Keratinocyte (primary cell): ENCODE measurements around the gene LEFTY1. TPM values are rescaled to one million over a fixed set of nuclear protein-coding genes. Genes with fewer than 3 reads are reported as not detected.

Experiments
- DNase-seq: peaks from one replicate; pipeline ENCODE4 v3.0.0-alpha.2; 2011; ENCODE audit warnings: low read depth, missing footprints, low spot score
- FAIRE-seq: peaks from 2 replicates; lab custom pipeline; 2011; peaks lifted over from hg19 to GRCh38; lab: Jason Lieb, UNC
- H2AFZ ChIP-seq: 2 replicates; pipeline ENCODE4 v1.6.0; 2012; ENCODE audit warnings: low read length, control low read depth, inconsistent platforms; ENCODE audit not compliant: control insufficient read depth
- H3K27ac ChIP-seq: 2 replicates; pipeline ENCODE4 v1.5.1; 2011; ENCODE audit warnings: low read length; ENCODE audit not compliant: control insufficient read depth, insufficient read depth
- H3K27me3 ChIP-seq: 3 replicates; pipeline ENCODE4 v1.6.0; 2011; ENCODE audit warnings: low read length; ENCODE audit not compliant: control insufficient read depth, insufficient read depth; ENCODE audit errors: extremely low read depth
- H3K36me3 ChIP-seq, 2 experiments: 2 replicates in 1 of 2; 3 replicates in 1 of 2; pipeline ENCODE4 v1.5.1; 2011; ENCODE audit warnings: low read length in 2 of 2, mild to moderate bottlenecking in 1 of 2; ENCODE audit not compliant: control insufficient read depth in 2 of 2, insufficient read depth in 2 of 2; ENCODE audit errors: extremely low read depth in 1 of 2
- H3K4me1 ChIP-seq: 3 replicates; pipeline ENCODE4 v1.5.1; 2011; ENCODE audit warnings: low read length; ENCODE audit not compliant: control insufficient read depth, insufficient read depth; ENCODE audit errors: extremely low read depth
- H3K4me2 ChIP-seq: 3 replicates; pipeline ENCODE4 v1.6.0; 2011; ENCODE audit warnings: low read depth, low read length; ENCODE audit not compliant: control insufficient read depth, insufficient read depth; ENCODE audit errors: extremely low read depth
- H3K4me3 ChIP-seq, 3 experiments: fragments of 200-600 bp in 1 of 3; sonication (generic) in 1 of 3; 2 replicates in 2 of 3; 3 replicates in 1 of 3; pipeline ENCODE4 v1.5.1; 2011 to 2016; ENCODE audit warnings: low read length in 3 of 3, mild to moderate bottlenecking in 3 of 3, control low read depth in 2 of 3, inconsistent platforms in 1 of 3, low read depth in 1 of 3, mixed read lengths in 1 of 3, mixed run types in 1 of 3, moderate library complexity in 1 of 3; ENCODE audit not compliant: control insufficient read depth in 2 of 3, insufficient read depth in 2 of 3; ENCODE audit errors: extremely low read depth in 1 of 3
- H3K79me2 ChIP-seq: 2 replicates; pipeline ENCODE4 v1.6.0; 2012; ENCODE audit warnings: low read length; ENCODE audit not compliant: control insufficient read depth, insufficient read depth
- H3K9ac ChIP-seq: 3 replicates; pipeline ENCODE4 v1.6.0; 2011; ENCODE audit warnings: low read length; ENCODE audit not compliant: control insufficient read depth, insufficient read depth; ENCODE audit errors: extremely low read depth
- H3K9me1 ChIP-seq: 3 replicates; pipeline ENCODE4 v1.6.0; 2011; ENCODE audit warnings: low read length; ENCODE audit not compliant: control insufficient read depth, insufficient read depth; ENCODE audit errors: extremely low read depth
- H3K9me3 ChIP-seq: 2 replicates; pipeline ENCODE4 v1.5.1; 2012; ENCODE audit warnings: low read depth, low read length; ENCODE audit not compliant: control insufficient read depth
- H4K20me1 ChIP-seq: 3 replicates; pipeline ENCODE4 v1.6.0; 2011; ENCODE audit warnings: low read length; ENCODE audit not compliant: control insufficient read depth, insufficient read depth; ENCODE audit errors: extremely low read depth
- EZH2 ChIP-seq: IDR thresholded peaks from one replicate; pipeline ENCODE4 v1.6.1; 2012; ENCODE audit warnings: inconsistent platforms, mild to moderate bottlenecking, low read length, moderate library complexity
- dilution Hi-C: fragments of 300-500 bp; cut with MboI; formaldehyde crosslinking; loops from one replicate; pipeline ENCODE4 v1.7.0; 2020; ENCODE audit warnings: low sequenced_read_pairs; ENCODE audit not compliant: extremely low pct_ligation_motif_present
- polyA plus RNA-seq, 5 experiments: library from polyadenylated mRNA; depleted of rRNA in 3 of 5; stranded (reverse) in 3 of 5; stranded (forward) in 1 of 5; unstranded in 1 of 5; fragments of >200 nt; gene quantifications; 1 replicate in 1 of 5; 2 replicates in 3 of 5; 3 replicates in 1 of 5; pipeline versions ENCODE4 v1.2.1 to v1.2.3, GENCODE V29; 2011 to 2012; ENCODE audit warnings: missing spikeins in 2 of 5, low read depth in 1 of 5, low replicate concordance in 1 of 5
- TF ChIP-seq, protein P1 (sequence below), 3 experiments: IDR thresholded peaks in 1 of 3; conservative IDR thresholded peaks in 1 of 3; optimal IDR thresholded peaks in 1 of 3; 2 replicates in 2 of 3; 3 replicates in 1 of 3; pipeline versions ENCODE3 to v1.5.1; 2011; ENCODE audit warnings: low read length in 3 of 3, mild to moderate bottlenecking in 3 of 3, moderate library complexity in 2 of 3, control low read depth in 1 of 3, inconsistent platforms in 1 of 3; ENCODE audit not compliant: insufficient read depth in 2 of 3; ENCODE audit errors: extremely low read depth in 1 of 3

LEFTY1 gene
- polyA plus RNA-seq, 1 donor (not counting 4 experiments of a cell fraction or from before 2014, with no cell fraction given) = not detected

DNA sequence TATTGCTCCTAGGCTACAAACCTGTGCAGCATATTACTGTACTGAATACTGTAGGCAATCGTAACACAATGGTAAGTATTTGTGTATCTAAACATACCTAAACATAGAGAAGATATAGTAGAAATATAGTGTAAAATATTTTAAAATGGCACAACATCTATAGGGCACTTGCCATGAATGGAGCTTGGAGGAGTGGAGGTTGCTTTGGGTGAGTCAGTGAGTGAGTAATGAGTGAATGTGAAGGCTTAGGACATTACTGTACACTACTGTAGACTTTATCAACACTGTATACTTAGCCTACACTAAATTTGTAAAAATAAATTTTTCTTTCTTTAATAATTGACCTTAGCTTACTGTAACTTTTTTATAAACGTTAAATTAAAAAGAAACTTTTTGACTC, 44.1 kb upstream of the LEFTY1 start:
- H3K9me3 ChIP-seq = no peaks in the 10 kb centered on the region
- H3K27me3 ChIP-seq = no peaks in the 10 kb centered on the region
- no peak overlapping the region for H2AFZ ChIP-seq
- H3K79me2 ChIP-seq = no peaks in the 10 kb centered on the region
- H3K36me3 ChIP-seq = no peaks in the 10 kb centered on the region
- dilution Hi-C loops = no loop called here
- no peak overlapping the region for H3K4me2 ChIP-seq
- H3K9me1 ChIP-seq = peaks cover 3% of the 10 kb centered on the region
- peaks cover 6% of the 10 kb centered on the region for H3K4me1 ChIP-seq
- TF ChIP-seq, protein P1, sequence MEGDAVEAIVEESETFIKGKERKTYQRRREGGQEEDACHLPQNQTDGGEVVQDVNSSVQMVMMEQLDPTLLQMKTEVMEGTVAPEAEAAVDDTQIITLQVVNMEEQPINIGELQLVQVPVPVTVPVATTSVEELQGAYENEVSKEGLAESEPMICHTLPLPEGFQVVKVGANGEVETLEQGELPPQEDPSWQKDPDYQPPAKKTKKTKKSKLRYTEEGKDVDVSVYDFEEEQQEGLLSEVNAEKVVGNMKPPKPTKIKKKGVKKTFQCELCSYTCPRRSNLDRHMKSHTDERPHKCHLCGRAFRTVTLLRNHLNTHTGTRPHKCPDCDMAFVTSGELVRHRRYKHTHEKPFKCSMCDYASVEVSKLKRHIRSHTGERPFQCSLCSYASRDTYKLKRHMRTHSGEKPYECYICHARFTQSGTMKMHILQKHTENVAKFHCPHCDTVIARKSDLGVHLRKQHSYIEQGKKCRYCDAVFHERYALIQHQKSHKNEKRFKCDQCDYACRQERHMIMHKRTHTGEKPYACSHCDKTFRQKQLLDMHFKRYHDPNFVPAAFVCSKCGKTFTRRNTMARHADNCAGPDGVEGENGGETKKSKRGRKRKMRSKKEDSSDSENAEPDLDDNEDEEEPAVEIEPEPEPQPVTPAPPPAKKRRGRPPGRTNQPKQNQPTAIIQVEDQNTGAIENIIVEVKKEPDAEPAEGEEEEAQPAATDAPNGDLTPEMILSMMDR (optimal IDR thresholded peaks at IDR 0.05 in 1 of 3, IDR thresholded peaks at IDR 0.05 in 1 of 3, conservative IDR thresholded peaks at IDR 0.05 in 1 of 3; ENCODE audit: extremely low read depth in 1 of 3, insufficient read depth in 2 of 3, low read length in 3 of 3) = no peak
- no peak for TF ChIP-seq EZH2
- H3K9ac ChIP-seq = no peak overlapping the region
- H3K4me3 ChIP-seq = no peak overlapping the region
- no peak overlapping the region for H3K27ac ChIP-seq
- H4K20me1 ChIP-seq = no peaks in the 10 kb centered on the region
- DNase-seq (no peak), FAIRE-seq (no peak)

DNA sequence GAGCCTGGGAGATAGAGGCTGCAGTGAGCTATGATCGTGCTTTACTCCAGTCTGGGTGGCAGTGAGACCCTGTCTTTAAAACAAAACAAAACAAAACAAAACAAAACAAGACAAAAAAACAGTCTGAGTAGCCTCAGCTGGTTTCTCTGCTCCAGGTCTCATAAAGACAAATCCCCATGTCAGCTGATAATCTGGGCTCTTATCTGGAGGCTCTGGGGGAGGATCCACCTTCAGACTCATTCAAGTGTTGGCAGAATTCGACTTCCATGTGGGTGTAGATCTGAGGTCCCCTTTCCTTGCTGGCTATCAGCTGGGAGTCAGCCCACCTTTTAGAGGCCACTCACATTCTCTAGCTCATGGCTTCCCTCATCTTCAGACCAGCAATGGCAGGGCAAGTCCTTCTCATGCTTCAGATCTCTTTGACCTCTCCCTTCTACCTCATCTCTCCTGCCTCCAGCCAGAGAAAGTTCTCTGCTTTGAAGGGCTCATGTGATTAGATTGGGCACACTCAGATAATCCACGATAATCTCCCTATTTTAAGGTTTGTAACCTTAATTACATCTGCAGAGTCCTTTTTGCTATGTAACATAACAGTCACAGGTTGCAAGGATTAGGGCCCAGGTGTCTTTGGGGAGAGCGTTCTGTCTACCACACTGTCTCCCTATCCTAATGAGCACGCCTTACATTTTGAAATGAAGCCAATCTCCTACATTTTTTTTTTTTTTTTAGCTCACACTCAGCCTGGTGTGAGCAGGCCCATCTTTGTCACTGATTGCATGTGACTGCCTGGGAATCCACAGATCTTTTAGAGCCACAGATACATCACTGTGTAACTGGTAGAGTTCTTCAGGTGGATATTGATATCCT, 42.6 kb upstream of the LEFTY1 start:
- no peak overlapping the region for H3K27ac ChIP-seq
- no peak overlapping the region for H3K4me3 ChIP-seq
- FAIRE-seq (no peak), DNase-seq (no peak)
- no peak overlapping the region for H2AFZ ChIP-seq
- H3K36me3 ChIP-seq = no peaks in the 10 kb centered on the region
- dilution Hi-C loops = no loop called here
- no peak overlapping the region for H3K4me2 ChIP-seq
- H3K79me2 ChIP-seq = no peaks in the 10 kb centered on the region
- no peak overlapping the region for H3K9ac ChIP-seq
- no peaks in the 10 kb centered on the region for H4K20me1 ChIP-seq
- H3K4me1 ChIP-seq = peaks cover 6% of the 10 kb centered on the region
- no peaks in the 10 kb centered on the region for H3K9me3 ChIP-seq
- H3K9me1 ChIP-seq = peaks cover 3% of the 10 kb centered on the region
- no peak for TF ChIP-seq EZH2
- TF ChIP-seq, protein P1 (optimal IDR thresholded peaks at IDR 0.05 in 1 of 3, IDR thresholded peaks at IDR 0.05 in 1 of 3, conservative IDR thresholded peaks at IDR 0.05 in 1 of 3; ENCODE audit: extremely low read depth in 1 of 3, insufficient read depth in 2 of 3, low read length in 3 of 3) = no peak
- H3K27me3 ChIP-seq = no peaks in the 10 kb centered on the region
